ENCODE data around the gene GPRC5C. TPM values are rescaled to one million over a fixed set of nuclear protein-coding genes. Genes with fewer than 3 reads are reported as not detected.

Gene GPRC5C
- total RNA-seq, 4 donors from 2014 or later: 41.6 to 96.4 (median 55.1) TPM

DNA sequence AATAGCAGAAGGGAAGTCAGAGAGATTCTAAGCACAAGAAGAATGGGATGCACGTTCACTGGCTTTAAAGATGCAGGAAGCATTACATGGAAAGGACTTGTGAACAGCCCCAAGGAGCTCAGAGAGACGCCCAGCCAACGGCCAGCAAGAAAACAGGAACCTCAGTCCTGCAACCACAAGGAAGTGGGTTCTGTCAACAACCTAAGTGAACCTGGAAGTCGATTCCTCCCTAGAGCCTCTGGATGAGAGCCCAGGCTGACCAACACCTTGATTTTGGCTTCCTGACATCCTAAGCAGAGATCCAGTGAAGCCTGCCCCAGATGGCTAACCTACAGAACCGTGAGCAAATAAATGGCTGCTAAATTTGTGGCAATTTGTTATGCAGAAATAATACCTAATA is 40.1 kb upstream of the GPRC5C start:
- Histone ChIP-seq H3K36me3 (no peaks in the 10 kb centered on the region), H3K4me1 (no peaks in the 10 kb centered on the region), H3K27me3 (no peaks in the 10 kb centered on the region), H3K4me3 (no peak overlapping the region), H3K27ac (no peak overlapping the region), H3K9me3 (peaks cover 0 to 4% (median 0%) of the 10 kb centered on the region in 4 donors)
- no peak for DNase-seq (ENCODE audit: low spot score in 2 of 2)
- TF ChIP-seq EP300 (IDR thresholded peaks at IDR 0.05): no peak
- no peak for TF ChIP-seq POLR2A (IDR thresholded peaks at IDR 0.05)
- TF ChIP-seq, protein P1, sequence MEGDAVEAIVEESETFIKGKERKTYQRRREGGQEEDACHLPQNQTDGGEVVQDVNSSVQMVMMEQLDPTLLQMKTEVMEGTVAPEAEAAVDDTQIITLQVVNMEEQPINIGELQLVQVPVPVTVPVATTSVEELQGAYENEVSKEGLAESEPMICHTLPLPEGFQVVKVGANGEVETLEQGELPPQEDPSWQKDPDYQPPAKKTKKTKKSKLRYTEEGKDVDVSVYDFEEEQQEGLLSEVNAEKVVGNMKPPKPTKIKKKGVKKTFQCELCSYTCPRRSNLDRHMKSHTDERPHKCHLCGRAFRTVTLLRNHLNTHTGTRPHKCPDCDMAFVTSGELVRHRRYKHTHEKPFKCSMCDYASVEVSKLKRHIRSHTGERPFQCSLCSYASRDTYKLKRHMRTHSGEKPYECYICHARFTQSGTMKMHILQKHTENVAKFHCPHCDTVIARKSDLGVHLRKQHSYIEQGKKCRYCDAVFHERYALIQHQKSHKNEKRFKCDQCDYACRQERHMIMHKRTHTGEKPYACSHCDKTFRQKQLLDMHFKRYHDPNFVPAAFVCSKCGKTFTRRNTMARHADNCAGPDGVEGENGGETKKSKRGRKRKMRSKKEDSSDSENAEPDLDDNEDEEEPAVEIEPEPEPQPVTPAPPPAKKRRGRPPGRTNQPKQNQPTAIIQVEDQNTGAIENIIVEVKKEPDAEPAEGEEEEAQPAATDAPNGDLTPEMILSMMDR (IDR thresholded peaks at IDR 0.05): no peak
- 66 to 83% methylated on average over 5 of the region's 5 CpGs for whole genome bisulfite sequencing, 2 donors

DNA sequence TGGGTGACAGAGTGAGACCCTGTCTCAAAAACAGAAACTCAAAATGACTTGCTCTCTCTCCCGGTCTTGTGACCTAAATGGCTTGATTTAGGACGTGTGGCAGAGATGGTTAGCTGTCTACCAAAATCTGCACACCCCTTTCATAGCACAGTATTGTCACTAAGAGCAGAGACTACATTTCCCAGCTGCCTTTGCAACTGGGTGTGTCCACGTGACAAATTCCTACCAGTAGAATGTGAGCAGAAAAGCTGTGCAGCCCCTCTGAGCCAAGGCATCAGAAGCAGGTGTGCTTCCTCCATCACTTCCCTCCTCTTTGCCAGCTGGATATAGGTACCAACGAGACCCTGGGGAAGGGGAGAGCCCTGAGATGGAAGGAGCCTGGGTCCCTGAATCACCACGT is 39.0 kb upstream of the GPRC5C start:
- Histone ChIP-seq H3K36me3 (no peaks in the 10 kb centered on the region), H3K9me3 (peaks cover 0 to 4% (median 0%) of the 10 kb centered on the region in 4 donors), H3K4me1 (no peaks in the 10 kb centered on the region), H3K27me3 (no peaks in the 10 kb centered on the region), H3K4me3 (no peak overlapping the region), H3K27ac (no peak overlapping the region)
- no peak for DNase-seq (ENCODE audit: low spot score in 2 of 2)
- no peak for TF ChIP-seq POLR2A (IDR thresholded peaks at IDR 0.05)
- TF ChIP-seq EP300 (IDR thresholded peaks at IDR 0.05): no peak
- TF ChIP-seq, protein P1 (IDR thresholded peaks at IDR 0.05): no peak
- WGBS, 2 donors: 61 to 66% methylated on average over 5 of the region's 5 CpGs

DNA sequence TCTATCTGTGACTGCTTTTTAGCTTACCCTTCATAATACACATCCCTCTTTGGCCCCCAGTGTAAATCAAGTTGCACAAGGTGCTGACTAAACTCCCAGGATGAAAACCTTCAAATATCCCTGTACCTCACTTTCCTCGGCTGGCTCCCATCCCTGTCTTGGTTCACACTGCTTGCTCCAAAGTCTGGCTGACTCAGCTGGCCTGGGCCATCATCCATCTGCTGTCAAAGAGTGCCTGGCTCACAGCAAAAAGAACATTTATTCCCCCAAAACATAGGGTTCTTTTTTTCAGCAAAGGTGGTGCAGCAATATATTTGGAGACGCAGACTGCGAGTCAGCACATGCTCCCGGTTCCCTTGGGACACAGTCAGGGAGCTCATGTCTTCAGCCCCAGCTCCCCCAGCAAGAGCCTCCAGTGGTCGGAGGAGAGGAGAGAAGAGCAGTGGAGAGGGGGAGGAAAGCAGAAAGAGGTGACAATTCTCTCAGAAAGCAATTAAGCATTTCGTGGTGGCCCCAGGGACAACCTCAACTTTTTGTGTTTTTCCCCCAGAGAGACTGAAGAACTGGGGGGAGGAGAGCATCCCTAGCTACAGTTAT is 38.4 kb upstream of the GPRC5C start:
- H3K4me3 ChIP-seq: no peak overlapping the region
- H3K4me1 ChIP-seq: no peaks in the 10 kb centered on the region
- no peak for TF ChIP-seq EP300 (IDR thresholded peaks at IDR 0.05)
- TF ChIP-seq, protein P1 (IDR thresholded peaks at IDR 0.05): no peak
- no peak for TF ChIP-seq POLR2A (IDR thresholded peaks at IDR 0.05)
- no peak overlapping the region for H3K27ac ChIP-seq
- DNase-seq (ENCODE audit: low spot score in 2 of 2): no peak
- no peaks in the 10 kb centered on the region for H3K36me3 ChIP-seq
- H3K27me3 ChIP-seq: no peaks in the 10 kb centered on the region
- WGBS, 2 donors: 60 to 82% methylated on average over 6 of the region's 6 CpGs
- peaks cover 0 to 4% (median 0%) of the 10 kb centered on the region in 4 donors for H3K9me3 ChIP-seq

DNA sequence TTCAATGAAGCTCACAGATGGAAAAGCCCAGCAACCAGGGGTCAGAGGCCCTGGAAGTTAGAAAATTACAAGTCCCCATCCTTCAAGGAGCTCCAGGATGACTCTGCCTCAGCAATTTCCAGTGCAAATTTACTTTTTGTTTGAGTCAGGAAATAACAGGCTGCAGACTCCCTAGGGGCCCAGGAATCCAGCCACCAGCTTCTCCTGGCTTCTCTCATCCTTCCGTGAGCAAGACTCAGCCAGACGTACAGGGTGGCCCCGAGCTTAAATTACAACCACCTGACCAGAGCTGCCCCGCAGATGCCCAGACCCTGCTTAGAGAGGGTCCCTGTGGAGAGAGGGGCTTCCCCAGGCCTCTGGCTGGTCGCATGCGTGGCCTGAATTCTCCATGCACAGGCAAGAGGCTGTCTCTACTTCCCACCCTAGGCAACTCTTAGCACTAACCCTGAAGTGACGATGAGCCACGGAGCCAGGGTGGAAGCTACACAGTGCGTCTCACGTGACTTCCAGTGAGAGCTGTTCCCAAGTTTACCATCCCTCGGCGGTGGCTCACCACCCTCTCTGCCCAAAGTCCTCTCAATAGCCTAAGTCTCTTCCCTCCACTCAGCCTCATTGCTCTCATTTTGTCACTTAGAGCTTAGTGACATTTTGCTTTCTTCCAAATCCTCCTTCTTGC is 37.5 kb upstream of the GPRC5C start:
- no peak for TF ChIP-seq POLR2A (IDR thresholded peaks at IDR 0.05)

DNA sequence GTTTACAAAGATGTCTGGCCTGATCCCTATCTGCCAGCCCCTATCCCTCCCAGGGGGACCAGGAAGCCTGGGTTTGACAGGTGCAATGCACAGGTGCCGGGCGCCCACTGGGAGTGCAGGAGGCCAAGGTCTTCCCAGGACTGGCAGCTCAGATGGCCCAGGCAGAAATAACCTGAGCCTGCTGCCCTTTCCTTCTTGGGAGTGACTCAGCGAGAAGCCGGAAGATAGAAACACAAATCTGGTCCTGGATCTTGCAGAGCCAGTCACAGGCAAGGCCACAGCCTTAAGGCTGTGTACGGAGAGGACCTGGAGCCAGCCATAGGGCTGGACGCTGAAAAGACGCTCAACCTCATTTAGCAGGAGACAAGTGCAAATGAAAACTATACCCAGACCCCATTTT is 36.9 kb upstream of the GPRC5C start:
- Histone ChIP-seq H3K36me3 (no peaks in the 10 kb centered on the region), H3K4me1 (no peaks in the 10 kb centered on the region), H3K27me3 (no peaks in the 10 kb centered on the region), H3K4me3 (no peak overlapping the region), H3K27ac (no peak overlapping the region), H3K9me3 (peaks cover 0 to 4% (median 0%) of the 10 kb centered on the region in 4 donors)
- TF ChIP-seq, protein P1 (IDR thresholded peaks at IDR 0.05): no peak
- no peak for TF ChIP-seq POLR2A (IDR thresholded peaks at IDR 0.05)
- TF ChIP-seq EP300 (IDR thresholded peaks at IDR 0.05): no peak
- no peak for DNase-seq (ENCODE audit: low spot score in 2 of 2)
- WGBS, 2 donors: 96 to 98% methylated on average over 7 of the region's 7 CpGs

More for the DNA sequence above, 37.5 kb upstream of the GPRC5C start:
- no peaks in the 10 kb centered on the region for H3K27me3 ChIP-seq
- H3K36me3 ChIP-seq: no peaks in the 10 kb centered on the region
- no peaks in the 10 kb centered on the region for H3K4me1 ChIP-seq
- H3K9me3 ChIP-seq: peaks cover 0 to 4% (median 0%) of the 10 kb centered on the region in 4 donors
- whole genome bisulfite sequencing, 2 donors: 73 to 82% methylated on average over 10 to 12 of the region's 12 CpGs
- no peak for DNase-seq (ENCODE audit: low spot score in 2 of 2)
- no peak overlapping the region for H3K27ac ChIP-seq
- no peak overlapping the region for H3K4me3 ChIP-seq
